Memory B cell (primary cell): ENCODE measurements around the gene NT5M.

Experiments
- ATAC-seq: fragments of 150-1000 bp; cut with Tn5 transposase; 2 replicates; pipeline ENCODE4 v1.10.0; 2021; ENCODE audit warnings: low read depth, mild to moderate bottlenecking, moderate library complexity
- DNase-seq, 2 donors: peaks; one replicate each; pipeline ENCODE4 v3.0.0; 2022; ENCODE audit warnings: low spot score in 2 of 2
- H3K27ac Mint-ChIP-seq: one replicate; pipeline ENCODE4 v1.8.0; 2022; ENCODE audit warnings: mild to moderate bottlenecking, moderate library complexity, mixed read lengths
- H3K27me3 Mint-ChIP-seq: one replicate; pipeline ENCODE4 v1.8.0; 2022; ENCODE audit warnings: mixed read lengths
- H3K36me3 Mint-ChIP-seq: one replicate; pipeline ENCODE4 v1.8.0; 2022; ENCODE audit warnings: mild to moderate bottlenecking, mixed read lengths
- H3K4me1 Mint-ChIP-seq: one replicate; pipeline ENCODE4 v1.8.0; 2022; ENCODE audit warnings: mixed read lengths
- H3K4me3 Mint-ChIP-seq: one replicate; pipeline ENCODE4 v1.8.0; 2022; ENCODE audit warnings: mild to moderate bottlenecking, moderate library complexity, mixed read lengths
- H3K9me3 Mint-ChIP-seq: one replicate; pipeline ENCODE4 v1.8.0; 2022; ENCODE audit warnings: mixed read lengths

Gene NT5M

GRCh38 chr17:17343160-17343735 is 40.1 kb downstream of the NT5M start:
- Mint-ChIP-seq H3K9me3 (no peaks in the 10 kb centered on the region), H3K27ac (no peak overlapping the region), H3K36me3 (no peaks in the 10 kb centered on the region), H3K27me3 (peaks cover 2% of the 10 kb centered on the region), H3K4me1 (no peaks in the 10 kb centered on the region), H3K4me3 (no peak overlapping the region)
- ATAC-seq: no peak
- DNase-seq: no peak

GRCh38 chr17:17343896-17344506 is 40.8 kb downstream of the NT5M start:
- Mint-ChIP-seq H3K4me3 (no peak overlapping the region), H3K27me3 (peaks cover 2% of the 10 kb centered on the region), H3K4me1 (no peaks in the 10 kb centered on the region), H3K27ac (no peak overlapping the region), H3K9me3 (no peaks in the 10 kb centered on the region), H3K36me3 (no peaks in the 10 kb centered on the region)
- ATAC-seq (no peak), DNase-seq (no peak)

- Mint-ChIP-seq H3K9me3 (no peaks in the 10 kb centered on the region), H3K4me3 (no peak overlapping the region), H3K27me3 (peaks cover 2% of the 10 kb centered on the region), H3K27ac (no peak overlapping the region), H3K4me1 (no peaks in the 10 kb centered on the region), H3K36me3 (no peaks in the 10 kb centered on the region)
- ATAC-seq: no peak
- DNase-seq: no peak
Measured at GRCh38 chr17:17344507-17345293, 41.5 kb downstream of the NT5M start.

GRCh38 chr17:17345294-17345597 is 42.1 kb downstream of the NT5M start:
- no peaks in the 10 kb centered on the region for H3K9me3 Mint-ChIP-seq
- DNase-seq: no peak
- no peak overlapping the region for H3K27ac Mint-ChIP-seq
- H3K36me3 Mint-ChIP-seq: no peaks in the 10 kb centered on the region
- no peak for ATAC-seq
- no peak overlapping the region for H3K4me3 Mint-ChIP-seq
- peaks cover 2% of the 10 kb centered on the region for H3K27me3 Mint-ChIP-seq
- no peaks in the 10 kb centered on the region for H3K4me1 Mint-ChIP-seq

- ATAC-seq (no peak), DNase-seq (no peak)
- Mint-ChIP-seq H3K27ac (no peak overlapping the region), H3K36me3 (no peaks in the 10 kb centered on the region), H3K27me3 (peaks cover 2% of the 10 kb centered on the region), H3K9me3 (no peaks in the 10 kb centered on the region), H3K4me3 (no peak overlapping the region), H3K4me1 (no peaks in the 10 kb centered on the region)
Measured at GRCh38 chr17:17345686-17346427, 42.7 kb downstream of the NT5M start.

GRCh38 chr17:17346428-17347233 is 43.5 kb downstream of the NT5M start:
- Mint-ChIP-seq H3K4me1 (no peaks in the 10 kb centered on the region), H3K27ac (no peak overlapping the region), H3K9me3 (no peaks in the 10 kb centered on the region), H3K4me3 (no peak overlapping the region), H3K27me3 (peaks cover 2% of the 10 kb centered on the region), H3K36me3 (no peaks in the 10 kb centered on the region)
- no peak for ATAC-seq
- DNase-seq: no peak

- Mint-ChIP-seq H3K4me1 (no peaks in the 10 kb centered on the region), H3K36me3 (no peaks in the 10 kb centered on the region), H3K4me3 (no peak overlapping the region), H3K27me3 (peaks cover 5% of the 10 kb centered on the region), H3K27ac (no peak overlapping the region), H3K9me3 (no peaks in the 10 kb centered on the region)
- ATAC-seq: no peak
- no peak for DNase-seq
Measured at GRCh38 chr17:17347234-17347955, 44.2 kb downstream of the NT5M start.

- H3K4me1 Mint-ChIP-seq: no peaks in the 10 kb centered on the region
- peaks cover 4% of the 10 kb centered on the region for H3K27me3 Mint-ChIP-seq
Measured at GRCh38 chr17:17347956-17348871, 45.0 kb downstream of the NT5M start.

GRCh38 chr17:17348872-17349723 is 45.9 kb downstream of the NT5M start:
- Mint-ChIP-seq H3K9me3 (no peaks in the 10 kb centered on the region), H3K4me3 (no peak overlapping the region), H3K4me1 (no peaks in the 10 kb centered on the region), H3K27ac (no peak overlapping the region), H3K27me3 (peaks cover 4% of the 10 kb centered on the region), H3K36me3 (no peaks in the 10 kb centered on the region)
- no peak for ATAC-seq
- no peak for DNase-seq

More at GRCh38 chr17:17347956-17348871, 45.0 kb downstream of the NT5M start:
- no peak for ATAC-seq
- no peak overlapping the region for H3K27ac Mint-ChIP-seq
- no peaks in the 10 kb centered on the region for H3K36me3 Mint-ChIP-seq
- no peak overlapping the region for H3K4me3 Mint-ChIP-seq
- H3K9me3 Mint-ChIP-seq: no peaks in the 10 kb centered on the region
- no peak for DNase-seq

GRCh38 chr17:17349724-17350106 is 46.5 kb downstream of the NT5M start:
- Mint-ChIP-seq H3K9me3 (no peaks in the 10 kb centered on the region), H3K4me3 (no peak overlapping the region), H3K36me3 (no peaks in the 10 kb centered on the region), H3K27ac (no peak overlapping the region), H3K4me1 (no peaks in the 10 kb centered on the region), H3K27me3 (peaks cover 4% of the 10 kb centered on the region)
- ATAC-seq: no peak
- DNase-seq: no peak

GRCh38 chr17:17350491-17351355 is 47.5 kb downstream of the NT5M start:
- Mint-ChIP-seq H3K27me3 (peaks cover 4% of the 10 kb centered on the region), H3K4me3 (no peak overlapping the region), H3K9me3 (no peaks in the 10 kb centered on the region), H3K4me1 (no peaks in the 10 kb centered on the region), H3K27ac (no peak overlapping the region), H3K36me3 (no peaks in the 10 kb centered on the region)
- no peak for DNase-seq
- ATAC-seq: no peak
